ENCODE measurements around the gene FADS3.

DNA sequence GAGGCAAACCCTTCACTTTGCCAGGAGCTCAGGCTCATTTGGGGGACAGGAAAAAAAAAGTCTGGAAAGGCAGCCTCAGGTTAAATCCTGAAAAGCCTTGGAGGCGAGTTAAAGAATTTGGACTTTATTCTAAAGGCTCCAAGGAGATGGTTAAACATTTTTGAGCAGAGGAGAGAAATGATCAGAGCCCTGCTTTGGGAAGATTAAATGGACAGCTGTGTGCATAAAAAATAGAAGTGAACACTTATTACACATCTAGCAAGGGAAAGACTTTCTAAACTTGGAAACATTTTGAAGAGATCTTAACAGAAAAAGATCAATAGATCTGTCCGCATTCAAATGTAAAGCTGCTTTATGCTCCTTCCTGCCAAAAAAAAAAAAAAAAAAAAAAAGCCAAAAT lies 34.4 kb upstream of the FADS3 start:
- TF ChIP-seq, protein P1, sequence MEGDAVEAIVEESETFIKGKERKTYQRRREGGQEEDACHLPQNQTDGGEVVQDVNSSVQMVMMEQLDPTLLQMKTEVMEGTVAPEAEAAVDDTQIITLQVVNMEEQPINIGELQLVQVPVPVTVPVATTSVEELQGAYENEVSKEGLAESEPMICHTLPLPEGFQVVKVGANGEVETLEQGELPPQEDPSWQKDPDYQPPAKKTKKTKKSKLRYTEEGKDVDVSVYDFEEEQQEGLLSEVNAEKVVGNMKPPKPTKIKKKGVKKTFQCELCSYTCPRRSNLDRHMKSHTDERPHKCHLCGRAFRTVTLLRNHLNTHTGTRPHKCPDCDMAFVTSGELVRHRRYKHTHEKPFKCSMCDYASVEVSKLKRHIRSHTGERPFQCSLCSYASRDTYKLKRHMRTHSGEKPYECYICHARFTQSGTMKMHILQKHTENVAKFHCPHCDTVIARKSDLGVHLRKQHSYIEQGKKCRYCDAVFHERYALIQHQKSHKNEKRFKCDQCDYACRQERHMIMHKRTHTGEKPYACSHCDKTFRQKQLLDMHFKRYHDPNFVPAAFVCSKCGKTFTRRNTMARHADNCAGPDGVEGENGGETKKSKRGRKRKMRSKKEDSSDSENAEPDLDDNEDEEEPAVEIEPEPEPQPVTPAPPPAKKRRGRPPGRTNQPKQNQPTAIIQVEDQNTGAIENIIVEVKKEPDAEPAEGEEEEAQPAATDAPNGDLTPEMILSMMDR (IDR thresholded peaks at IDR 0.05) = no peak
- no peak for TF ChIP-seq POLR2A (IDR thresholded peaks at IDR 0.05)
